B cell (primary cell): ENCODE results near the gene MEOX2.

Experiments
- EZH2 ChIP-seq: IDR thresholded peaks from 2 replicates; pipeline ENCODE4 v1.6.1; 2012; ENCODE audit warnings: borderline replicate concordance, low read depth, mild to moderate bottlenecking, moderate library complexity, low read length; ENCODE audit not compliant: insufficient read depth, poor library complexity, severe bottlenecking
- TF ChIP-seq, protein P1 (sequence below): fragments of 200-600 bp; IDR thresholded peaks from one replicate; pipeline ENCODE4 v1.8.0; 2022; ENCODE audit warnings: antibody characterized with exemption, mild to moderate bottlenecking

- TF ChIP-seq EZH2, result no peak
- TF ChIP-seq, protein P1, sequence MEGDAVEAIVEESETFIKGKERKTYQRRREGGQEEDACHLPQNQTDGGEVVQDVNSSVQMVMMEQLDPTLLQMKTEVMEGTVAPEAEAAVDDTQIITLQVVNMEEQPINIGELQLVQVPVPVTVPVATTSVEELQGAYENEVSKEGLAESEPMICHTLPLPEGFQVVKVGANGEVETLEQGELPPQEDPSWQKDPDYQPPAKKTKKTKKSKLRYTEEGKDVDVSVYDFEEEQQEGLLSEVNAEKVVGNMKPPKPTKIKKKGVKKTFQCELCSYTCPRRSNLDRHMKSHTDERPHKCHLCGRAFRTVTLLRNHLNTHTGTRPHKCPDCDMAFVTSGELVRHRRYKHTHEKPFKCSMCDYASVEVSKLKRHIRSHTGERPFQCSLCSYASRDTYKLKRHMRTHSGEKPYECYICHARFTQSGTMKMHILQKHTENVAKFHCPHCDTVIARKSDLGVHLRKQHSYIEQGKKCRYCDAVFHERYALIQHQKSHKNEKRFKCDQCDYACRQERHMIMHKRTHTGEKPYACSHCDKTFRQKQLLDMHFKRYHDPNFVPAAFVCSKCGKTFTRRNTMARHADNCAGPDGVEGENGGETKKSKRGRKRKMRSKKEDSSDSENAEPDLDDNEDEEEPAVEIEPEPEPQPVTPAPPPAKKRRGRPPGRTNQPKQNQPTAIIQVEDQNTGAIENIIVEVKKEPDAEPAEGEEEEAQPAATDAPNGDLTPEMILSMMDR, result no peak
Observed at GRCh38 chr7:15703732-15704131, 17.2 kb upstream of the MEOX2 start.
